ENCODE results near the gene PRKAB2.
"Not testable (repeated sequence)": the region's sequence is repeated elsewhere in the genome, so short reads cannot be mapped to it uniquely, and the experiment has no call there.

Gene PRKAB2

GRCh38 chr1:147142886-147143285 is 29.4 kb downstream of the PRKAB2 start:
- no peak for TF ChIP-seq CTCF (IDR thresholded peaks at IDR 0.05; ENCODE audit: borderline replicate concordance, control extremely low read depth, extremely low read depth, insufficient read depth, missing control alignments)
- no peak for DNase-seq (ENCODE audit: low spot score)
- in situ Hi-C loops (cut with MboI; ENCODE audit: low sequenced_read_pairs, unreplicated experiment), result no loop called here

GRCh38 chr1:147130721-147131120 is 41.5 kb downstream of the PRKAB2 start:
- DNase-seq (ENCODE audit: low spot score); in situ Hi-C loops (cut with MboI; ENCODE audit: low sequenced_read_pairs, unreplicated experiment): not testable (repeated sequence)

- no peak for TF ChIP-seq CTCF (IDR thresholded peaks at IDR 0.05; ENCODE audit: borderline replicate concordance, control extremely low read depth, extremely low read depth, insufficient read depth, missing control alignments)
- in situ Hi-C loops (cut with MboI; ENCODE audit: low sequenced_read_pairs, unreplicated experiment), result no loop called here
- DNase-seq (ENCODE audit: low spot score), result no peak
Observed at GRCh38 chr1:147129116-147129873, 43.0 kb downstream of the PRKAB2 start.

- in situ Hi-C loops (cut with MboI; ENCODE audit: low sequenced_read_pairs, unreplicated experiment), result no loop called here
Observed at GRCh38 chr1:147124266-147124665, 48.0 kb downstream of the PRKAB2 start.

GRCh38 chr1:147117109-147117508 is 55.2 kb downstream of the PRKAB2 start:
- no peak for DNase-seq (ENCODE audit: low spot score)
- no peak for TF ChIP-seq CTCF (IDR thresholded peaks at IDR 0.05; ENCODE audit: borderline replicate concordance, control extremely low read depth, extremely low read depth, insufficient read depth, missing control alignments)
- in situ Hi-C loops (cut with MboI; ENCODE audit: low sequenced_read_pairs, unreplicated experiment), result no loop called here

More at GRCh38 chr1:147124266-147124665, 48.0 kb downstream of the PRKAB2 start:
- no peak for DNase-seq (ENCODE audit: low spot score)
- TF ChIP-seq CTCF (IDR thresholded peaks at IDR 0.05; ENCODE audit: borderline replicate concordance, control extremely low read depth, extremely low read depth, insufficient read depth, missing control alignments), result no peak

GRCh38 chr1:147115496-147115895 is 56.8 kb downstream of the PRKAB2 start:
- no peak for TF ChIP-seq CTCF (IDR thresholded peaks at IDR 0.05; ENCODE audit: borderline replicate concordance, control extremely low read depth, extremely low read depth, insufficient read depth, missing control alignments)
- in situ Hi-C loops (cut with MboI; ENCODE audit: low sequenced_read_pairs, unreplicated experiment), result no loop called here
- no peak for DNase-seq (ENCODE audit: low spot score)

- in situ Hi-C loops (cut with MboI; ENCODE audit: low sequenced_read_pairs, unreplicated experiment), result not testable (repeated sequence)
Observed at GRCh38 chr1:147115079-147115478, 57.2 kb downstream of the PRKAB2 start.

GRCh38 chr1:147114353-147114752 is 57.9 kb downstream of the PRKAB2 start:
- DNase-seq (ENCODE audit: low spot score); in situ Hi-C loops (cut with MboI; ENCODE audit: low sequenced_read_pairs, unreplicated experiment): not testable (repeated sequence)

More at GRCh38 chr1:147115079-147115478, 57.2 kb downstream of the PRKAB2 start:
- not testable (repeated sequence) for DNase-seq (ENCODE audit: low spot score)
